GM04504 (cell line): ENCODE measurements around the gene PAQR7.

ENCODE experiments used
- DNase-seq: peaks from one replicate; pipeline ENCODE4 v3.0.0-alpha.2; 2012; ENCODE audit warnings: low read depth

The PAQR7 gene

GRCh38 chr1:25902462-25902861, 27.0 kb upstream of the PAQR7 start:
- no peak for DNase-seq

- DNase-seq, result no peak
Observed at GRCh38 chr1:25900219-25900618, 24.7 kb upstream of the PAQR7 start.

GRCh38 chr1:25899792-25900191, 24.3 kb upstream of the PAQR7 start:
- DNase-seq, result no peak

- DNase-seq, result no peak
Observed at GRCh38 chr1:25898223-25899015, 22.9 kb upstream of the PAQR7 start.

- no peak for DNase-seq
Observed at GRCh38 chr1:25897754-25898153, 22.2 kb upstream of the PAQR7 start.

GRCh38 chr1:25896266-25896665, 20.8 kb upstream of the PAQR7 start:
- DNase-seq, result no peak

GRCh38 chr1:25895365-25895990, 20.0 kb upstream of the PAQR7 start:
- DNase-seq, result peak; percentile 83

- DNase-seq, result no peak
Observed at GRCh38 chr1:25893116-25893515, 17.6 kb upstream of the PAQR7 start.

GRCh38 chr1:25891606-25892005, 16.1 kb upstream of the PAQR7 start:
- DNase-seq, result no peak

- DNase-seq, result no peak
Observed at GRCh38 chr1:25890239-25891034, 14.9 kb upstream of the PAQR7 start.

- DNase-seq, result no peak
Observed at GRCh38 chr1:25889470-25889869, 14.0 kb upstream of the PAQR7 start.

- DNase-seq, result no peak
Observed at GRCh38 chr1:25888426-25888987, 13.0 kb upstream of the PAQR7 start.

- DNase-seq, result no peak
Observed at GRCh38 chr1:25885602-25886001, 10.1 kb upstream of the PAQR7 start.

GRCh38 chr1:25881266-25881665, 5.8 kb upstream of the PAQR7 start:
- DNase-seq, result no peak

- no peak for DNase-seq
Observed at GRCh38 chr1:25880518-25880917, 5.0 kb upstream of the PAQR7 start.

- DNase-seq, result no peak
Observed at GRCh38 chr1:25879675-25880074, 4.2 kb upstream of the PAQR7 start.

GRCh38 chr1:25878690-25879089, 3.2 kb upstream of the PAQR7 start:
- DNase-seq, result no peak

- DNase-seq, result no peak
Observed at GRCh38 chr1:25877155-25877554, 1.6 kb upstream of the PAQR7 start.

- no peak for DNase-seq
Observed at GRCh38 chr1:25876693-25877077, 1.2 kb upstream of the PAQR7 start.

- no peak for DNase-seq
Observed at GRCh38 chr1:25875856-25876692, 566 bp upstream of the PAQR7 start.

- no peak for DNase-seq
Observed at GRCh38 chr1:25874635-25875153, 814 bp downstream of the PAQR7 start.

GRCh38 chr1:25874209-25874608, 1.3 kb downstream of the PAQR7 start:
- DNase-seq, result no peak
